ENCODE measurements around the gene QSOX1.

DNA sequence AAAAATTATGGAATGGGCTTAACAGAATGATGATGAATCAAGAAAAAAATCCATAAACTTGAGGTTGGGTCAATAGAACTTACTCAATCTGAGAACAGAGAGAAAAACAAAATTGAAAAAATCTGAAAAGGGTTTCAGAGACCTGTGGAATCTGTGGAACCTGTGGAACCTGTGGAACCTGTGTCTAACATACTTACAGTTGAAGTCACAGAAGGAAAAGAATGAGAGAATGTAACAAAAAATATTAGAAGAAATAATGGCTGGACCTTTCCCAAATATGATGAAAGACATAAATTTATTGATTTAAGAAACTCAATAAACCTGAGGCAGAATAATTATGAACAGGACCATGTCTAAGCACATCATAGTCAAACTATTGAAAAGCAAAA is 17.7 kb upstream of the QSOX1 start:
- TF ChIP-seq, protein P1, sequence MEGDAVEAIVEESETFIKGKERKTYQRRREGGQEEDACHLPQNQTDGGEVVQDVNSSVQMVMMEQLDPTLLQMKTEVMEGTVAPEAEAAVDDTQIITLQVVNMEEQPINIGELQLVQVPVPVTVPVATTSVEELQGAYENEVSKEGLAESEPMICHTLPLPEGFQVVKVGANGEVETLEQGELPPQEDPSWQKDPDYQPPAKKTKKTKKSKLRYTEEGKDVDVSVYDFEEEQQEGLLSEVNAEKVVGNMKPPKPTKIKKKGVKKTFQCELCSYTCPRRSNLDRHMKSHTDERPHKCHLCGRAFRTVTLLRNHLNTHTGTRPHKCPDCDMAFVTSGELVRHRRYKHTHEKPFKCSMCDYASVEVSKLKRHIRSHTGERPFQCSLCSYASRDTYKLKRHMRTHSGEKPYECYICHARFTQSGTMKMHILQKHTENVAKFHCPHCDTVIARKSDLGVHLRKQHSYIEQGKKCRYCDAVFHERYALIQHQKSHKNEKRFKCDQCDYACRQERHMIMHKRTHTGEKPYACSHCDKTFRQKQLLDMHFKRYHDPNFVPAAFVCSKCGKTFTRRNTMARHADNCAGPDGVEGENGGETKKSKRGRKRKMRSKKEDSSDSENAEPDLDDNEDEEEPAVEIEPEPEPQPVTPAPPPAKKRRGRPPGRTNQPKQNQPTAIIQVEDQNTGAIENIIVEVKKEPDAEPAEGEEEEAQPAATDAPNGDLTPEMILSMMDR (IDR thresholded peaks at IDR 0.05): no peak
- no peak for TF ChIP-seq POLR2AphosphoS5 (IDR thresholded peaks at IDR 0.05)
- no peak for TF ChIP-seq EP300 (IDR thresholded peaks at IDR 0.05)

Data from stomach (tissue), 4 donors.